KBM-7 (cell line): Measurements from ENCODE around the gene MAD1L1.
"Not testable (repeated sequence)": the region's sequence is repeated elsewhere in the genome, so short reads cannot be mapped to it uniquely, and the experiment has no call there.

Experiments used
- DNase-seq: peaks from one replicate; pipeline ENCODE4 v3.0.0-alpha.2; 2015
- in situ Hi-C: fragments of 300-500 bp; cut with MboI; formaldehyde crosslinking; loops from 2 replicates; pipeline ENCODE4 v1.14.3; 2020; ENCODE audit warnings: low sequenced_read_pairs, low pct_unique_long_range_greater_than_20kb, mixed read lengths

The MAD1L1 gene

GRCh38 chr7:1981201-1981877 lies 251.4 kb downstream of the MAD1L1 start:
- in situ Hi-C loops = no loop called here
- DNase-seq = no peak

DNA sequence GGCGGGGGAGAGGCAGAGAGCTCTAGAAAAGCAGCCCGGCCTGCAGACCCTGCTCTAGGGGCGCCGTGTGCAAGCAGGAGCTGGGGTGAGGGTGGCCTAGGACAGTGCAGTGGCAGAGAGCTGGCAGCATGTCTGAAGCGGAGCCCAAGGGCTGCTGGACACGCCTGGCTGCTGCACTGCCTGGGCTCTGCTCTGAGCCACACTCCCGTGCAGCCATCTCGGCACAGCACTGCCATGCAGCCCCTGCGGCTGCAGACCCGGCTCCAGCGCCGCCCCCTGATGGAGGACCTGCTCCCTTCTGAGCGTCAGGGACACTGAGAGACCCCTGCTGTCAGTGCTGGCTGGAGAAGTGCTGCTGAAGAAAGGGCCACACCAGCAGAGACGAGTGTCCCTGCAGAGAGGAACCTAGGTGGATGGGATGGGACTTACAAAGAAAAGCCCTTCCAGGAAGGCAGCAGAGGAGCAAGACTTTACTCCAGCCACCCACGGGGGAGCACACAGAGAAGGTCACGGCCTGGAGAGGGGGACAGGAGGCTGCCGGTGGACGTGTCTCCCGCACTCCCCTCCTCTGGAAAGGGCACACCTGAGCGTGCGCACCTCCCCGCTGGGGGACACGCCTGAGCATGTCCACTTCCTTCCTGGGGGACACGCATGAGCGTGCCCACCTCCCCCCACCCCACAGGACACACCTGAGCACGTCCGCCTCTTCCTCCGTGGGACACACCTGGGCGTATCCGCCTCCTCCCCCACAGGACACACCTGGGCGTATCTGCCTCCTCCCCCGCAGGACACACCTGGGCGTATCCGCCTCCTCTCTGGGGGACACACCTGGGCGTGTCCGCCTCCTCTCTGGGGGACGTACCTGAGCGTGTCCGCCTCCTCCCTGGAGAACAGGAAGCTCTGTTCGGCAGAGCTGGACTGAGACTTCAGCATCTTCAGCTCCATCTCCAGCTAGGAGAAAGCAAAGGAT lies 252.9 kb downstream of the MAD1L1 start:
- DNase-seq = no peak
- in situ Hi-C loops = no loop called here

DNA sequence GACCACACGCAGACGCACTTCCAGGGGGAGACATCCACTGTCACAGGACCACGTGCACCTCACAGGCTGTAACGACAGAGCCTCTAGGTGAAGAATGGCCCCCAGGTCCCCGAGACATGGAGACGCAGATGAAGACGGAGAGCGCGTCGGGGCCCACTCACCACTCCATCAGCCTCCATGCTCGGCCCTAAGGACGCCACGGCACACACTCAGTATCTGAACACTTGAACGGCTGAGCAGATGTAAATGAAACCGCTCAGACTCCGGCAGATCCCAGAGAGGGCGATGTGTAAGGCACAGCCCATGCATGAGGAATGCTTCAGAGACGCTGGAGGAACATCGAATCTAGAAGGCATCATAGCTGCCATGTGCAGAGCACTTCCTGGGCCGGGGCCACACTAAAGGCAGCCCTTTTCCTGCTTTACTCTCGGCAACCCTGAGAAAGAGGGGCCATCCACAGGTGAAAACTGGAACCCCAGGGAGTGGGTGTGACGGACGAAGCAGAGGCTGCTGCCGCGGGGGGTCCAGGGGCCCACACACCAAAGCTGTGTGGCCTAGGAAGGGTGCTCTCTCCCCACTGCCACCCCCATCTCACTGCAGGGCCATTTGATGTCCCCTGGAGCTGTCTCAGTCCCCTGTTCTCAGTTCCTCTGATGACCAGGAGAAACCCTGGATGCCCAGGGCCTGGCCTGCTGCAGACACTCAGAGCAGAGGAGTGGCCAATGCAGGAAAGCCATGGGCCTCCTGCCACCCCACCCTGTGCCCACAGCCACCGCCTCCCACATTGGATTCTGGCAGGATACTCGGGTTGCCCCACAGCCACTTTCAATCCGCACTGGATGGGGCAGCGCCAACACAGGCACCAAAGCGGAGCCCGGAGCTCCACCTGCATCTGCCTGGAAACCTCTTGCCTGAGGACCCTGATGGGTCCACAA lies 253.8 kb downstream of the MAD1L1 start:
- DNase-seq = no peak
- in situ Hi-C loops = no loop called here

DNA sequence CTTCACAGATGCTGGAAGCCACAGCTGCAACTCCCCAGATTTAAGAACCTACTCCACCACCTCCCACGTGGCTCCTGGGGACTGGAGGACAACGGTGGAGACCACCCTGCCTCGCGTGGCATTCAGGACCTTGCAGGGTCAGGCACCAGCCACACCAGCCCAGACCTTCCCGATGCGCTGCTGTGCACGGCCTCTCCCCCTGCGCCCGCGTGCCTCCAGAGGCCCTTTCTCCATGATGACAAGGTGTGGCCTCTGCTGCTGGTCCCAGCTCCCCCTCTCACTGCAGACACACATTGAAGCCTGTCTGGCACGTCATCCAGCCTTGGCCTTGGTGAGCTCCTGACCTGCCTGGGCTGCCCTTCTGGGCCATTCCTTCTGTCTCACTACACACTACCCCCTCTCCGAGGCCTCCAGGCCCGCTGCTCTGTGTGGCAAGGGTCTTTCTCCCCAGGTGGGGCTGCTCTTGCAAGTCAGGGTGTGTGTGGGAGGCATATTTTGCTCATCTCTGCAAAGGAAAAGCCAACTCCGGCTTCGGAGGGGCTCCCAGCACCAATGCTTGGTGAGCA lies 254.8 kb downstream of the MAD1L1 start:
- in situ Hi-C loops = no loop called here
- DNase-seq = no peak

- DNase-seq = no peak
- in situ Hi-C loops = no loop called here
These were observed 255.5 kb downstream of the MAD1L1 start for GRCh38 chr7:1977059-1977875.

DNA sequence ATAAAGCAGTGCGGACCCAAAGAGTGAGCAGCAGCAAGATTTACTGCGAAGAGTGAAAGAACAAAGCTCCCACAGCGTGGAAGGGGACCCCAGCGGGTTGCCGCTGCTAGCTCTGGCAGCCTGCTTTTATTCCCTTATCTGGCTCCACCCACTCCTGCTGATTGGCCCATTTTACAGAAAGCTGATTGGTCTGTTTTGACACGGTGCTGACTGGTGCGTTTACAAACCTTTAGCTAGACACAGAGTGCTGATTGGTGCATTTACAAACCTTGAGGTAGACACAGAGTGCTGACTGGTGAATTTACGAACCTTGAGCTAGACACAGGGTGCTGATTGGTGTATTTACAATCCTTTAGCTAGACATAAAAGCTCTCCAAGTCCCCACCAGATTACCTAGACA lies 256.2 kb downstream of the MAD1L1 start:
- DNase-seq, in situ Hi-C loops: not testable (repeated sequence)

DNA sequence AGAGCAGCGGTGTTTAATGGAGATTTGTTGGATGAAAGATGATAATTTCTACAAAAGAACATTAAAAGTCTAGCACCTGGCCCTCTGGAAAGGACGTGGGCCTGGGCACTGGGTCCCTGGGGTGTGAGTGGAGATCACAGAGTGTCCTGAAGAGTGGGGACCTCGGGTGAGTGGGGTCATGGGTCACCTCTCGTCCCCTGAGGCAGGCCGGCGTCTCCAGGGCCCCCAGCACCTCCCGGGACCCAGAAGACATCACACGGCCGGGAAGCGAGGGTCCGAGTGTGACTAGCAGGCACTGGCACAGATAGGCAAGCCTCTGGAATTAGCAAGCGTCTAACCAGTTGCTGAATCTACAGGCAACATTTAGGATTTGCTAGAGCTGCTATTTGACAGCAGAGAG lies 257.2 kb downstream of the MAD1L1 start:
- no peak for DNase-seq
- in situ Hi-C loops = no loop called here

GRCh38 chr7:1975179-1975578 lies 257.6 kb downstream of the MAD1L1 start:
- no peak for DNase-seq
- in situ Hi-C loops = no loop called here

DNA sequence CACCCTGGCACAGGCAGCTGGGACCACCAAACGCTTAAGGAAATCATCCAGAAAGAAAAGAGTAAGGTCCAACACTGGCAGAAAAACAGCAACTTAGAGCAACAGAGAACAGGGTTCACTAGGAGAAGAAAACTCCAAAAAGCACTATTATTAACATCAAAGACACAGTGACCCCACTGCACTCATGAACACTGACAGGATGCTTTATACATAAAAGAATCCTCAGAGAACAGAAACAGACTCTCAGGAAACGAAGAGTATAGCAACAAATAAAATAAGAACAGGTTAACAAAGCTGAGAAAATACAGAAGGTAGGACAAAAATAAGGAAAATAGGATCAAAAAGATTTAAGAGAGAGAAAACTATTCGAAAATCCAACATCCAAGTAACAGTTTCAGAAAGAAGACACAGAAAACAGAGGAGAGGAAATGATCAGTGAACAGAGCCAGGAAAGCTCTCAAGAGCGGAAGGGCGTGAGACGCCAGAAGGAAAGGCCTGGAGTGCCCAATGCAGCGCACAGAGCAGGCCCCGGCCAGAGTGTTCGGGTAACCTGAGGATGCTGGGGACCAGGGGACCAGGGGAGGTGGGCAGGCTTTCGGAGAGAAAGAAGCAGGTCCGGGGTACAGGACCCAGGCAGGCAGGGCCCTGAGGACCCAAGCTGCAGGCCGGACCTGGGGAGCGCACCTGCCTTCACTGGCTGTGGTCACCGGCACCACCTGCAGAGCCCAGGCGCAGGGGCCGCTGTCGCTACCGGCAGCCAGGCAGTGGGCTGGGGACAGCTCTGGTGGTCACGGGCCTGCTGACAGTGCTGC lies 258.2 kb downstream of the MAD1L1 start:
- no peak for DNase-seq
- in situ Hi-C loops = no loop called here

- in situ Hi-C loops = no loop called here
- DNase-seq = no peak
These were observed 259.2 kb downstream of the MAD1L1 start for GRCh38 chr7:1973321-1974251.

DNA sequence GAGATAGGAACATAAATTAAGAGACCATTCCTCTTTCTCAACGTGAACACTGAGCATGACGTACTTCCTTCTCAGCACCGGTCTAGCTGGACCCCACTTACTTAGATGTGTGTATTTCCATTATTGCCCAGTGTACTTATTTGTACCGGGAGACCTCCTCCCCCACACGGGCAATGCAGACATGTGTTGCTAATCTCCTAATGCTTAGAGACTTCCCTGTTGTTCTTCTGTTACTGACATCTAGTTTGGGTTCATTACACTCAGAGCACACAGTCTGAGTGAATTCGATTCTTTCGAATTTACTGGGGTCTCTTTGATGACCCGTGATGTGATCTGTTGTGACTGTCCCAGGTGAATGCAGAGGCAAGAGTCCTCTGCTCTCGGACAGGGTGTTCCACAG lies 260.0 kb downstream of the MAD1L1 start:
- DNase-seq = no peak
- in situ Hi-C loops = no loop called here

DNA sequence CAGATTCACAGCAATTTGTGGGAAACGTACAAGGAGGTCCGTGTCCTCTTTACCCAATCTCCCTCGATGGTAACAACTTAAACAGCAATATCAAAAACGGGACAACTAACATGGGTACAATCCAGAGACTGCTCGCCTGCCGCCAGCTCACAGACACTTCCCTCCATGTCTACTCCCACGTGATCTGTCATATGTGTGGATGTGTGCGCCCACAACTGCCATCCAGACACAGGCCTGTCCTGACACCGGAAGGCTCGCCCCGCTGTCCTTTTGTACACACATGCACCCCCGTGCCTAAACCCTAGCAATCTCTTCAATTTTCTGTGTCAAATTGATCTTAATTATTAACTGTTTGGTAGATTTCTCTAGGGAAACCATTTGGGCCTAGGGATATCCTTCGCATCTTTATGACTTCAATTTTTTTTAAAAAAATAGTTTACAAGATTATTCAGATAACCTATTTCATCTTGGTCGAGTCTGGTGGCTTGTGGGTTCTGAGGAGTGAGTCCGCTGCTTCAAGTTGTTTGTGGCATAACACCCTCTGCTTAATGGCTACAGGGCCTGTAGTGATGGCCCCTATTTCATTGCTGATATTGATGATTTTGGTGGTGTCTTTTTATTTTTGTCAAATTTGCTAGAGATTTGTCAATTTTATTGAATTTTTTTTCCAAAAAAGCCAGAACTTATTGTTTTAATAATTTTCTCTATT lies 260.6 kb downstream of the MAD1L1 start:
- DNase-seq = no peak
- in situ Hi-C loops = no loop called here

- DNase-seq = no peak
- in situ Hi-C loops = no loop called here
These were observed 261.9 kb downstream of the MAD1L1 start for GRCh38 chr7:1970895-1971294.

DNA sequence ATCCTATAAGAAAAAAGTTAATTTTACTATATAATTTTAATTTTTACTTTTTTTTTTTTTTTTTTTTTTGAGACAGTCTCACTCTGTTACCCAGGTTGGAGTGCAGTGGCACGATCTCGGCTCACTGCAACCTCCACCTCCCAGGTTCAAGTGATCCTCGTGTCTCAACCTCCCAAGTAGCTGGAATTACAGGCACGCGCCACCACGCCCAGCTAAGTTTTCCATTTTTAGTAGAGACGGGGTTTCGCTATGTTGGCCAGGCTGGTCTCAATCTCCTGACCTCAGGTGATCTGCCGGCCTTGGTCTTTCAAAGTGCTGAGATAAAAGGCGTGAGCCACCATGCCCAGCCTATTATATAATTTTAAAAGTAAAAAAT lies 262.5 kb downstream of the MAD1L1 start:
- in situ Hi-C loops, DNase-seq: not testable (repeated sequence)

- in situ Hi-C loops = no loop called here
These were observed 263.1 kb downstream of the MAD1L1 start for GRCh38 chr7:1969459-1970284.

More at GRCh38 chr7:1969459-1970284, 263.1 kb downstream of the MAD1L1 start:
- DNase-seq = no peak
